Activated CD4-positive, alpha-beta T cell treated with anti-CD3 and anti-CD28 coated beads, Interleukin-2, amount 50 U/mL, for 24 hours (primary cell): Measurements from ENCODE around the gene FUT6.
"Not testable (repeated sequence)": the region's sequence is repeated elsewhere in the genome, so short reads cannot be mapped to it uniquely, and the experiment has no call there.

Experiments
- DNase-seq, 2 donors: peaks; one replicate each; pipeline ENCODE4 v3.0.0-alpha.2; 2020; ENCODE audit warnings: low read depth in 1 of 2, low spot score in 1 of 2

FUT6 gene

GRCh38 chr19:5863030-5863665, 23.6 kb upstream of the FUT6 start:
- DNase-seq = no peak

DNA sequence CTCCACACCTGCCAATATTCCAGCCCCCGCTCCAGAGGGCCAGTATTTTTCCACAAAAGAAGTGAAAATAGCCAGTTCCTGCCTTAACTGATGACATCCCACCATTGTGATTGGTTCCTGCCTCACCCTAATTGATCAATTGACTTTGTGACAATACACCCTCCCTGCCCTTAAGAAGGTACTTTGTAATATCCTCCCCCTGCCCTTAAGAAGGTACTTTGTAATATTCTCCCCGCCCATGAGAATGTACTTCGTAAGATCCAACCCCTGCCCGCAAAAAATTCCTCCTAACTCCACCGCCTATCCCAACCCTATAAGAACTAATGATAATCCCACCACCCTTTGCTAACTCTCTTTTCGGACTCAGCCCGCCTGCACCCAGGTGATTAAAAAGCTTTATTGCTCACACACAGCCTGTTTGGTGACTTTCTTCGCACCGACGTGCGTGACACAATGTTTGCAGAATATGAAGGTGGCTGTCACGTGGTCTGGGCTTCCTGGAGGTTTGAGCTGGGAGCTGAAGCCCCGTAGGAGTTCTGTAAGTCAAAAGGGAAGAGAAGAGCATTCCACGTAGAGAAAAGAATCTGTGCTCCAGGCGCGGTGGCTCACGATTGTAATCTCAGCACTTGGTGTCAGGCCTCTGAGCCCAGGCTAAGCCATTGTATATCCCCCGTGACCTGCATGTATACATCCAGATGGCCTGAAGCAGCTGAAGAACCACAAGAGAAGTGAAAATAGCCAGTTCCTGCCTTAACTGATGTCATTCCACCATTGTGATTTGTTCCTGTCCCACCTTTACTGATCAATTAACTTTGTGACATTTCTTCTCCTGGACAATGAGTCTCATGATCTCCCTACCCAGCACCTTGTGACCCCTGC, 17.9 kb upstream of the FUT6 start:
- no peak for DNase-seq

DNA sequence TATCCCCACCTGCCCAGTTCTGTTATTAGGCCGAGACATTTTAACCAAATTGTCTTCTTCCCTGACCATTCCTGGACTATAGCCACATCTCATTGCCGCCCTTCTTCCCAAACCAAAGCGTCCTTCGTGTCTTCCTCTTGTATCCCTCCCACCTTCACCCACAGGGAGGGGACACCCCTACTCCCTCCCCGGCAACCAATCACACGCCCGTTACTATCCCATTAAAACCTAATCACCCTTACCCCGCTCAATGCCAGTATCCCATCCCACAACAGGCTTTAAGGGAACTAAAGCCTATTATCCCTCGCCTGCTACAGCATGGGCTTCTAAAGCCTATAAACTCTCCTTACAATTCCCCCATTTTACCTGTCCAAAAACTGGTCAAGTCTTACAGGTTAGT, 15.6 kb upstream of the FUT6 start:
- DNase-seq = not testable (repeated sequence)

DNA sequence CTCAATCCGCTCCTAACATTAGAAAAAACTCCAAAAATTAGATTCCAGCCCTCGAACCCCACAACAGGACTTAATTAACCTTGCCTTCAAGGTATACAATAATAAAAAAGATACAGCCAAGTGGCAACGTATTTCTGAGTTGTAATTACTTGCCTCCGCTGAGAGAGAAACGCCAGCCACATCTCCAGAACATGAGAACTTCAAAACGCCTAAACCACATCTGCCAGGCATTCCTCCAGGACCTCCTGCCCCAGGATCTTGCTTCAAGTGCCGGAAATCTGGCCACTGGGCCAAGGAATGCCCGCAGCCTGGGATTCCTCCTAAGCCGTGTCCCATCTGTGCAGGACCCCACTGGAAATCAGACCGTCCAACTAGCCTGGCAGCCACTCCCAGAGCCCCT, 14.6 kb upstream of the FUT6 start:
- not testable (repeated sequence) for DNase-seq

DNA sequence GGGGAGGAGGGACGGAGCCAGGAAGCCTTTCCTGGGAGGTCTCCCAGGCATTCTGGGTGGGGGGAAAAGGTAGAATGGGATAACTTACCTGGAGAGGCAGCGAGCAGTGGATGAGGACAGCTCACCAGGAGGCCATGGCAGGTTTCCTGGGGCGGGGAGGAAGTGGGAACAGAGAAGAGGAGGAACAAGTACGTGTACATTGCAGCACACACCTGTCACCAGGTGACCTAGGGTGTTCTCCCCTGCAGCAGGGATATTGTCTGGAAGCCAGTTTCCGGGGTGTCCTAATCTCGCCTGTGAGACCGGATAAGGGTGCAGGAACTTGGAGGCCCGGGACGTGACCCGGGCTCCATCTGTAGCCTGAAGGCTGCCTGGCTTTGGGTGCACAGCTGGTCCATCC, 11.8 kb upstream of the FUT6 start, which contains the start of gene FUT3:
TSS of gene FUT3 (minus strand) at position 148 of the 400 bp plus-strand sequence.
- DNase-seq = no peak

DNA sequence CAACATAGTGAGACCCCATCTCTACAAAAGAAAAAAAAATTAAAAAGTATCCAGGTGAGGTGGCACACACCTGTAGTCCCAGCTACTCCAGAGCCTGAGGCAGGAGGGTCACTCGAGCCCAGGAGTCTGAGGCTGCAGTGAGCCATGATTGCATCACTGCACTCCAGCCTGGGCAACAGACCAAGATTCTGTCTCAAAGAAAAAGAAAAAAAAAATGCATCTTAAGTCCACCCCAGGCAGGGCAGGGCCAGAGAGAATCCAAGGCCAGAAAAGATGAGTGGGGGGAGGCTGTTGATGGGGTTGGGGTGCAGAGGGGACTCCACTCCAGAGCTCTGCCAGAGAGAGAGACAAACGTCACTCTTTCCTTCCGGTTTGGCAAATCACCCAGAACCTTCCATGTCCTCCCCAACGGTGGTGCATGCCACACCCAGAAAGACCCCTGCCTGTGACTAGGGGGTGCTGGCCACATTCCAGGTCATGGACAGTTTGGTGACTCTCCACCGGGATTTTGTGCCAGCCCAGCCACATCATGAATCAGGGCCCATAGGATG, 11.3 kb upstream of the FUT6 start:
- DNase-seq = no peak

- DNase-seq = no peak
Observed at GRCh38 chr19:5850189-5850588, 10.7 kb upstream of the FUT6 start.

DNA sequence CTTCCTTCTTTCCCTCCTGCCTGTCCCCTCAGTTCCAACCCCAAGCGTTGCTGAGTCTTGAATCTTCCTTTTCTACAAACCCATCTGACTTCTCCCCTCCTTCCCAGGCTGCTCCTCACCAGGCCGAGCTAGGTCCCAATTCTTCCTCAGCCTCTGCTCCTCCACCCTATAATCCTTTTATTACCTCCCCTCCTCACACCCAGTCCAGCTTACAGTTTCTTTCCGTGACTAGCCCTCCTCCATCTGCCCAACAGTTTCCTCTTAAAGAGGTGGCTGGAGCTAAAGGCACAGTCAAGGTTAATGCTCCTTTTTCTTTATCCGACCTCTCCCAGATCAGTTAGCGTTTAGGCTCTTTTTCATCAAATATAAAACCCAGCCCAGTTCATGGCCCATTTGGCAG, 9.1 kb upstream of the FUT6 start:
- not testable (repeated sequence) for DNase-seq

- not testable (repeated sequence) for DNase-seq
Observed at GRCh38 chr19:5847846-5848245, 8.3 kb upstream of the FUT6 start.

GRCh38 chr19:5844456-5845433, 5.2 kb upstream of the FUT6 start:
- no peak for DNase-seq

DNA sequence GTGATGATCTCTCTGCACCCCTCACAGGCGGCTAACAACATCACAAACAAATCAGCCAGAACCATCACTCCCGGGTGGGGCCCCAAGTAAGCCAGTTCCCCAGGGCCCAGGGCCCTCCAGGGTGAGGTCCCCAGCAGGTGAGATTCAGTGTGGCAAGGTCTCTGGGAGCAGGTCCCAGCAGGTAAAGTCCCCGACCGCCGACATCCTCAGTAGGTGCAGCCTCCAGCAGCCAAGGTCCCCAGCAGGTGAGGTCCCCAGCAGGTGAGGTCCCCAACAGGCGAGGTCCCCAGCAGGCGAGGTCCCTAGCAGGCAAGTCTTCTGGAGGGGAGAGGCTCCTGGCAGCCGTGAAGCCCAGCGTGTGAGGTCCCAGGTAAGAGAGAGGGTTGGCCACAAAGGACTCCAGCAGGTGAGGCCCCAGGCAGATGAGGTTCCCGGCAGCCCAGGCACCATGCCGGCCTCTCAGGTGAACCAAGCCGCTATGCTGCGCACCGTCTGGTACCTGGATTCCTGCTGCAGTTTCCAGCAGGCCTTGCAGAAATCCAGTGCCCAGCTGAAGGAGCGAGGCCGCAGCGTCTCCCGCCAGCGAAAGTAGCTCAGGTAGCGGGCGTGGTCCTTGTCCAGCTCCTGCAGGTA, 3.9 kb upstream of the FUT6 start:
- DNase-seq = no peak

GRCh38 chr19:5841735-5842111, 2.2 kb upstream of the FUT6 start:
- not testable (repeated sequence) for DNase-seq

- DNase-seq = no peak
Observed at GRCh38 chr19:5838353-5839064, 993 bp downstream of the FUT6 start.

DNA sequence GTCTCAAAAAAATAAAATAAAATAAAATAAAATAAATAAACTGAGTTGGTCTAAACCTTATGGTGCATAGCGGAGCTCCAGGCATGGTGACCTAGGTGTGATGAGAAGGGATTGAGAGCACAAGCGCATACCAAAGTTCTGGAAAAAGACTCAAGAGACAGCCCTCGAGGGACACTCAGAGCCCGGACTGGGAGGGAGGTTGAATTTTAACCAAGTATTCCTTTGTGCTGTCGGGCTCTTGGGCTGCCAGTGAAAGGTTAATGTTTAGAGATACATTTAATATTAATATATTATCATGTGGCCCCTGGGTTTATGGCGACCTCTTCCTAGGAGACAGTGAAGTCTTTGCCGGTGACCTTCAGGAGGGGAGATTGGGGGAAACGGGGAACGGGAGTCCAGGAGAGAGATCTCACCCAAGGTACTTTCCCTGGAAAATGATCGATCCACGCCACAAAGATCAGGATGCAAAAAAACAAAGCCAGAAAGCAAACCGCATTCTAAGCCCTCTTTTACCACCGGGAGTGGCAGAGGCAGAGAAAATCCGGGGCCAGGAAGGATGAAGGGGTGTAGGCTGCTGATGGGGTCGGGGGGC, 1.6 kb downstream of the FUT6 start:
- DNase-seq = no peak

GRCh38 chr19:5832527-5833216, 6.8 kb downstream of the FUT6 start:
- DNase-seq = no peak

- DNase-seq = no peak
Observed at GRCh38 chr19:5832061-5832460, 7.4 kb downstream of the FUT6 start.

DNA sequence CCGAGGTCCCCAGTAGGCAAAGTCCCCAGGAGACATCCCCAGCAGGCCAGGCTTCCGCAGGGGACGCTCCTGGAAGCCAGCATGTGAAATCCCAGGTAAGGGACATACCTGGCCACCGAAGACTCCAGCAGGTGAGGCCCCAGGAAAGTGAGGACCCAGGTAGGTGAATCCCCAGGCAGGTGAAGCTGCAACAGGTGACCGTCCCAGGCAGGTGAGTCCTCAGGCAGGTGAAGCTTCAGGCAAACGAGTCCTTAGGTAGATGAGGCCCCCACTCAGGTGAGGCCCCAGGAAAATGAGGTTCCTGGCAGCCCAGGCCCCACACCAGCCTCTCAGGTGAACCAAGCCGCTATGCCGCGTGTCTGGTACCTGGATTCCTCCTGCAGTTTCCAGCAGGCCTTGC, 8.3 kb downstream of the FUT6 start:
- DNase-seq = no peak

- no peak for DNase-seq
Observed at GRCh38 chr19:5829567-5830310, 9.8 kb downstream of the FUT6 start.
